Ishikawa (cell line): ENCODE measurements around the gene LCMT1.

ENCODE experiments used
- CEBPB ChIP-seq: IDR thresholded peaks from 2 replicates; pipeline ENCODE4 v1.6.1; 2012
- CREB1 ChIP-seq: IDR thresholded peaks from 2 replicates; pipeline ENCODE4 v1.6.1; 2012; ENCODE audit warnings: low read depth
- EGR1 ChIP-seq: IDR thresholded peaks from 2 replicates; pipeline ENCODE4 v1.6.1; 2012
- EP300 ChIP-seq: IDR thresholded peaks from 2 replicates; pipeline ENCODE4 v1.6.1; 2012; ENCODE audit warnings: borderline replicate concordance
- FOXM1 ChIP-seq: IDR thresholded peaks from 2 replicates; pipeline ENCODE4 v1.6.1; 2012; ENCODE audit warnings: low read depth, borderline replicate concordance
- MAX ChIP-seq: IDR thresholded peaks from 2 replicates; pipeline ENCODE4 v1.6.1; 2012
- NFIC ChIP-seq: IDR thresholded peaks from 2 replicates; pipeline ENCODE4 v1.6.1; 2012
- RAD21 ChIP-seq: IDR thresholded peaks from 2 replicates; pipeline ENCODE4 v1.6.1; 2012; ENCODE audit warnings: low read depth
- REST ChIP-seq: IDR thresholded peaks from 2 replicates; pipeline ENCODE4 v1.6.1; 2012; ENCODE audit warnings: low read depth, mild to moderate bottlenecking
- TAF1 ChIP-seq: IDR thresholded peaks from 2 replicates; pipeline ENCODE4 v1.6.1; 2012; ENCODE audit warnings: low read depth, mild to moderate bottlenecking
- TCF12 ChIP-seq: IDR thresholded peaks from 2 replicates; pipeline ENCODE4 v1.6.1; 2012; ENCODE audit warnings: low read depth
- TEAD4 ChIP-seq: IDR thresholded peaks from 2 replicates; pipeline ENCODE4 v1.6.1; 2012
- USF1 ChIP-seq: IDR thresholded peaks from 2 replicates; pipeline ENCODE4 v1.6.1; 2012
- YY1 ChIP-seq: IDR thresholded peaks from 2 replicates; pipeline ENCODE4 v1.6.1; 2012; ENCODE audit warnings: low read depth
- ZBTB7A ChIP-seq: IDR thresholded peaks from 2 replicates; pipeline ENCODE4 v1.6.1; 2012; ENCODE audit warnings: low read depth

The LCMT1 gene

DNA sequence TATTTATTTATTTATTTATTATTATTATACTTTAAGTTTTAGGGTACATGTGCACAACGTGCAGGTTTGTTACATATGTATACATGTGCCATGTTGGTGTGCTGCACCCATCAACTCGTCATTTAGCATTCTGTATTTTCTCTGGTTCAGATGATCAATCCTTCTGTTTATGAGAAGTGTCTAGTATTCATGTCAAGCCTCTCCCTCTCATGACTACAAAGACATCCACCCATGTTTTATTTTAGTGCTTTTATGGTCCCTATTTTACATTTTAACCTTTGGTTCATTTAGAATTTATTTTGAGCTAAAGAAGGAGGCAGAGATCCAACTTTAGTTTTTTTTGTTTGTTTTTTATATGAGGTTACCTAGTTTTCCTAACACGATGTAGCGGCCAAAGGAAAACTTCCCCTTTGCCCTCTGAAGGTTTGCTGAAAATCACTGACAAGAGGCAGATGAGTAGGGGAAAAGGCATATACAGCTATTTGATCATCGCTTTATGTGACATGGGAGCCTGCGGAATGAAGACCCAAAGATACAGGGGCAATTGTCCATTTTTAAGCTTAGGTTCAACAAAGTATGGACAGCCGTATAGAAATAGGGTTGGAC is 82.8 kb downstream of the LCMT1 start:
- no peak for TF ChIP-seq FOXM1
- TF ChIP-seq TAF1: no peak
- TF ChIP-seq REST: no peak
- no peak for TF ChIP-seq EP300
- TF ChIP-seq TCF12: no peak
- no peak for TF ChIP-seq CREB1
- no peak for TF ChIP-seq ZBTB7A
- no peak for TF ChIP-seq RAD21
- TF ChIP-seq USF1: no peak
- no peak for TF ChIP-seq CEBPB
- TF ChIP-seq YY1: no peak
- TF ChIP-seq NFIC: no peak
- TF ChIP-seq EGR1: no peak
- no peak for TF ChIP-seq TEAD4
- TF ChIP-seq MAX: no peak

DNA sequence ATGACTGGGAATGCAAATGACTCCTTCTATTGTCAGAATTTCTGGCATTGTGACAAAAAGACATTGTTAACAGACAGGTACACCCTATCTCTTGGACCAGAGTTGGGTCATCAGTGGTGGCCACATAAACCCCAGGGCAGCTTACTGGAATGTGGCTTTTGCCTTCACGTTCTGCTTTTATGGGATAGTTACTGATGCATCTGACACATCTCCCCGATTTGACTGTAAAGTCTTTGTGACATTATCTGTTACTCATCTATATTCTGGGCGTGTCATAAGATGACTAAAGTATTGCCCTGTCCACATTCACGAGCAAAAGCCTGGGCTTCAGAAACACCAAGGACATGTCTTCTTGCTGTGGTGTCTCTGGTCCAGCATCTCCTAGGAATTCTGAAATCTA is 86.5 kb downstream of the LCMT1 start:
- TF ChIP-seq TAF1 (no peak), MAX (no peak), REST (no peak), EGR1 (no peak), NFIC (no peak), YY1 (no peak), TEAD4 (no peak), RAD21 (no peak), TCF12 (no peak), FOXM1 (no peak), ZBTB7A (no peak)

- TF ChIP-seq CREB1: no peak
- TF ChIP-seq USF1: peak; percentile 53
Observed at GRCh38 chr16:25199457-25199856, 87.9 kb downstream of the LCMT1 start.

DNA sequence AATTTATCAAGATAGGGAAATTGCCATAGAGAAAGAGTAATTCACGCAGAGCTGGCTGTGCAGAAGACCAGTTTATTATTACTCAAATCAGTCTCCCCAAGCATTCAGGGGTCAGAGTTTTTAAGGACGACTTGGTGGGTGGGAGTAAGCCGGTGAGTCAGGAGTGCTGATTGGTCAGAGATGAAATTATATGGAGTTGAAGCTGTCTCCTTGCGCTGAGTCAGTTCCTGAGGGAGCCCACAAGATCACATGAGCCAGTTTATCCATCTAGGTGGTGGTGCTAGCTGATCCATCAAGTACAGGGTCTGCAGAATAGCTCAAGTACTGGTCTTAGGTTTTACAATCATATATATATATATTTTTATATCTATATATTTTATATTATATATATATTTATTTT is 99.2 kb downstream of the LCMT1 start:
- TF ChIP-seq NFIC (no peak), REST (no peak), MAX (no peak), EP300 (no peak), RAD21 (no peak), CREB1 (no peak), YY1 (no peak), EGR1 (no peak), TEAD4 (no peak), USF1 (no peak), CEBPB (no peak), ZBTB7A (no peak), TAF1 (no peak), FOXM1 (no peak)
